Parathyroid adenoma (tissue), 2 donors: ENCODE data around the gene USH1C.

ENCODE experiments used
- H2AFZ ChIP-seq: fragments of 300-600 bp; sonication (generic); one replicate; pipeline ENCODE4 v1.7.0; 2017; ENCODE audit warnings: antibody characterized with exemption, mild to moderate bottlenecking
- H3K27ac ChIP-seq: fragments of 300-600 bp; sonication (generic); one replicate; pipeline ENCODE4 v1.7.0; 2017
- H3K27me3 ChIP-seq: fragments of 300-600 bp; sonication (generic); one replicate; pipeline ENCODE4 v1.7.0; 2017; ENCODE audit warnings: low read length; ENCODE audit not compliant: control insufficient read depth, insufficient read depth
- H3K36me3 ChIP-seq: fragments of 300-600 bp; sonication (generic); one replicate; pipeline ENCODE4 v1.7.0; 2017; ENCODE audit warnings: low read length; ENCODE audit not compliant: control insufficient read depth, insufficient read depth
- H3K4me1 ChIP-seq: fragments of 300-600 bp; sonication (generic); one replicate; pipeline ENCODE4 v1.7.0; 2017; ENCODE audit warnings: control low read depth
- H3K4me2 ChIP-seq: fragments of 300-600 bp; sonication (generic); one replicate; pipeline ENCODE4 v1.7.0; 2017; ENCODE audit warnings: low read length
- H3K4me3 ChIP-seq: fragments of 300-600 bp; sonication (generic); one replicate; pipeline ENCODE4 v1.7.0; 2017; ENCODE audit warnings: low read depth, low read length
- H3K79me2 ChIP-seq: fragments of 300-600 bp; sonication (generic); one replicate; pipeline ENCODE4 v1.7.0; 2017; ENCODE audit warnings: control low read depth
- H3K9ac ChIP-seq: fragments of 300-600 bp; sonication (generic); one replicate; pipeline ENCODE4 v1.7.0; 2017; ENCODE audit warnings: mild to moderate bottlenecking
- H3K9me3 ChIP-seq: fragments of 300-600 bp; sonication (generic); one replicate; pipeline ENCODE4 v1.7.0; 2017; ENCODE audit warnings: low read length; ENCODE audit not compliant: control insufficient read depth
- CTCF ChIP-seq: fragments of 300-600 bp; sonication (generic); IDR thresholded peaks from one replicate; pipeline ENCODE4 v1.7.0; 2017; ENCODE audit warnings: antibody characterized with exemption, mild to moderate bottlenecking
- donor health status: primary hyperparathyroidism.

USH1C gene

DNA sequence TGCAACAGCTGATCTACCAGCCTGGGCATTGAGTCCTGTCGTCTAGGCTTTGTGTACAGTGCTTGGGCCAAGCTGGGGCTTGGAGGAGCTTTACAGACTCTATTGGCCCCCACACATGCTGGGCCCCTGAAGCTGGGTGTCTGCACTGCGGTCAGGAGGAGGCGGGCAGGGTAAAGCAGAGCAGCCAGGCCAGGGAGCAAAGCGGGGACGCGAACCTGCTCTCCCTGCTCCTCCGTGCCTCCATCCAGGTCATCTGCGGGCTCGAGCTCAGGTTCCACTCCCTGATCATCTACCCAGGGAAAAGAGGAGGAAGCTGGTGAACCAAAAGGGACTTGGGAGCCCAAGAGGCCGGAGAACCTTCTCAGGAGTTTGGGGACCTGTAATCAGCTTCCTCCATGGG lies 27.0 kb downstream of the USH1C start:
- no peak overlapping the region for H2AFZ ChIP-seq
- H3K36me3 ChIP-seq, result no peaks in the 10 kb centered on the region
- no peak overlapping the region for H3K4me3 ChIP-seq
- no peaks in the 10 kb centered on the region for H3K4me1 ChIP-seq
- no peak for TF ChIP-seq CTCF
- H3K9ac ChIP-seq, result no peak overlapping the region
- no peak overlapping the region for H3K27ac ChIP-seq
- no peaks in the 10 kb centered on the region for H3K79me2 ChIP-seq
- no peak overlapping the region for H3K4me2 ChIP-seq
- H3K9me3 ChIP-seq, result no peaks in the 10 kb centered on the region
- no peaks in the 10 kb centered on the region for H3K27me3 ChIP-seq

- no peak for TF ChIP-seq CTCF
- Histone ChIP-seq H3K79me2 (no peaks in the 10 kb centered on the region), H2AFZ (no peak overlapping the region), H3K4me3 (no peak overlapping the region), H3K9ac (no peak overlapping the region), H3K9me3 (no peaks in the 10 kb centered on the region), H3K4me1 (no peaks in the 10 kb centered on the region), H3K36me3 (no peaks in the 10 kb centered on the region), H3K27ac (no peak overlapping the region), H3K27me3 (no peaks in the 10 kb centered on the region), H3K4me2 (no peak overlapping the region)
These were observed 27.6 kb downstream of the USH1C start for GRCh38 chr11:17516551-17517150.

DNA sequence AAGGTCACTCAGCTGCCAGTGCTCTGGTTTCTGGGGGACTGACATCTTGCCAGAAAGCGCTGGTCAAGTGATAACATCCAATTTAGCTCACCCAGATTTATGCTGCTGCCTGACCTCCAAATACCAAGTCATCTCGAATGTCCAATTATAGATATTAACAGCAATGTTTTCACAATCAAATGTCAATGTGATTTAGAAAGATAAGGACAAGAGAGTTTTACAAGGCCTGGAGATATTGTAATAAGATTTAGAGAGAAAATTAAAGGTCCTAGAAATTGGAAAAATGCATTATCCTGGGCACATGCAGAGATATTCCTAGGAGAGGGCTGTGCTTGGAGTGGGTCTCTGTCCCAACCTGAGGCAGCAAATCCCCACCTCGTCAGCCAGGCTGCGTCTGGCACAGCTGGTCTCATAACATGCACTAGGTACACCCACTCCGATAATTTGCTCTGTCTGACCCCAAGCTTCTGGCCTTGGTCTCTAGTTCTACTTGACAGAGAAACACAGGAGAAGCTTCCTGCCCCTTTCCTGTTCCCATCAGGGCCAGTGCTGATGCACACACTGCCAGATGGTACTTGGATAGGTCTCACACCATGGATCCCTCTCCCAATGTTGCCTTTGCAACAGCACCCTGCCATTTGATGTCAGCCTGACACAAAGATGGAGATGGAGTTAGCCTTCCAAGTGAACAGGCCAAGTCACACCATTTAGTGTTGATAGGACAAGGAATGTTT lies 28.6 kb downstream of the USH1C start:
- H2AFZ ChIP-seq, result no peak overlapping the region
- H3K9ac ChIP-seq, result no peak overlapping the region
- no peaks in the 10 kb centered on the region for H3K4me1 ChIP-seq
- no peaks in the 10 kb centered on the region for H3K36me3 ChIP-seq
- H3K9me3 ChIP-seq, result no peaks in the 10 kb centered on the region
- no peak overlapping the region for H3K4me2 ChIP-seq
- H3K27me3 ChIP-seq, result no peaks in the 10 kb centered on the region
- H3K4me3 ChIP-seq, result no peak overlapping the region
- H3K27ac ChIP-seq, result no peak overlapping the region
- no peaks in the 10 kb centered on the region for H3K79me2 ChIP-seq
- TF ChIP-seq CTCF, result no peak

- no peak overlapping the region for H3K27ac ChIP-seq
- H3K27me3 ChIP-seq, result no peaks in the 10 kb centered on the region
- TF ChIP-seq CTCF, result no peak
- H2AFZ ChIP-seq, result no peak overlapping the region
- no peaks in the 10 kb centered on the region for H3K79me2 ChIP-seq
- no peak overlapping the region for H3K4me3 ChIP-seq
- H3K4me2 ChIP-seq, result no peak overlapping the region
- H3K4me1 ChIP-seq, result no peaks in the 10 kb centered on the region
- H3K36me3 ChIP-seq, result no peaks in the 10 kb centered on the region
- H3K9me3 ChIP-seq, result no peaks in the 10 kb centered on the region
- H3K9ac ChIP-seq, result no peak overlapping the region
These were observed 29.7 kb downstream of the USH1C start for GRCh38 chr11:17514476-17514875.

- TF ChIP-seq CTCF, result no peak
- H2AFZ ChIP-seq, result no peak overlapping the region
- H3K36me3 ChIP-seq, result no peaks in the 10 kb centered on the region
- no peak overlapping the region for H3K27ac ChIP-seq
- no peaks in the 10 kb centered on the region for H3K4me1 ChIP-seq
- no peaks in the 10 kb centered on the region for H3K27me3 ChIP-seq
- H3K4me2 ChIP-seq, result no peak overlapping the region
- H3K4me3 ChIP-seq, result no peak overlapping the region
- no peaks in the 10 kb centered on the region for H3K79me2 ChIP-seq
- no peak overlapping the region for H3K9ac ChIP-seq
- no peaks in the 10 kb centered on the region for H3K9me3 ChIP-seq
These were observed 30.4 kb downstream of the USH1C start for GRCh38 chr11:17513853-17514252.
